ENCODE measurements around the gene LGR5.

DNA sequence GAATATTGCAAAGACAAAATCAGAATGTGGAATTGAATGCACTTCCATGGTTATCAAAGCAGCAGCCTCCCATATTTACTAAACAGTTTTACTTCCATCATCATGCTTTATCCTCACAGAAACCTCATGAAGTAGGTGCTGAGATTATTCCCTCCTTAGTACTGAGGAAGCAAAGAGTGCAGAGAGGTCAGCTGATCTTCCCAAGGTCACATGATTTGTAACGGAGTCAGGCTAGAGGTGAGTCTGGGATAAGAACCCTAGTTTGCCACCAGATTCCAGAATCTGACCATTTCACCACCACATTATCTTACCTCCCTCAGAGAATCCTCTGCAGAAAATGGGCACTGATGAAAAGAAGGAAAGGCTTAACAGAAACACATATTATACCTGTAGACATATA lies 102.0 kb downstream of the LGR5 start:
- TF ChIP-seq POLR2A (IDR thresholded peaks at IDR 0.05) = no peak
- TF ChIP-seq, protein P1, sequence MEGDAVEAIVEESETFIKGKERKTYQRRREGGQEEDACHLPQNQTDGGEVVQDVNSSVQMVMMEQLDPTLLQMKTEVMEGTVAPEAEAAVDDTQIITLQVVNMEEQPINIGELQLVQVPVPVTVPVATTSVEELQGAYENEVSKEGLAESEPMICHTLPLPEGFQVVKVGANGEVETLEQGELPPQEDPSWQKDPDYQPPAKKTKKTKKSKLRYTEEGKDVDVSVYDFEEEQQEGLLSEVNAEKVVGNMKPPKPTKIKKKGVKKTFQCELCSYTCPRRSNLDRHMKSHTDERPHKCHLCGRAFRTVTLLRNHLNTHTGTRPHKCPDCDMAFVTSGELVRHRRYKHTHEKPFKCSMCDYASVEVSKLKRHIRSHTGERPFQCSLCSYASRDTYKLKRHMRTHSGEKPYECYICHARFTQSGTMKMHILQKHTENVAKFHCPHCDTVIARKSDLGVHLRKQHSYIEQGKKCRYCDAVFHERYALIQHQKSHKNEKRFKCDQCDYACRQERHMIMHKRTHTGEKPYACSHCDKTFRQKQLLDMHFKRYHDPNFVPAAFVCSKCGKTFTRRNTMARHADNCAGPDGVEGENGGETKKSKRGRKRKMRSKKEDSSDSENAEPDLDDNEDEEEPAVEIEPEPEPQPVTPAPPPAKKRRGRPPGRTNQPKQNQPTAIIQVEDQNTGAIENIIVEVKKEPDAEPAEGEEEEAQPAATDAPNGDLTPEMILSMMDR (IDR thresholded peaks at IDR 0.05) = no peak

All from uterus (tissue), 2 donors.